Measurements from ENCODE around the gene ZNF532.

DNA sequence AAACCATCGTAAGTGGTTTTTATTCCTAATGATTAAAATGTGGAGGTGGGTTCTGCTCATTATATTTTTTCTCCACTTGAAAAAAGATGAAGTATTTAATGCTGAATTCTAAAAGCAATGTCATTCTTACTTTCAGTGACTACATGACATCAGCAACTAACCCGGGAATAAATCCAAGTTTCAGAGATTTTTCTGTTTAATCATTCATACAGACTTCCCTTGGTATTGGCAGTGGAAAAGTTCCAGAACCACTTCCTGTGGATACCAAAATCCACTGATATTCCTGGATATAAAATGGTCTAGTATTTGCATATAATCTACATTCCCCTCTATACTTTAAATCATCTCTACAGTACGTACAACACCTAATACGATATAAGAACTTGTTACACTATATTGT lies 128.6 kb downstream of the ZNF532 start:
- TF ChIP-seq, protein P1, sequence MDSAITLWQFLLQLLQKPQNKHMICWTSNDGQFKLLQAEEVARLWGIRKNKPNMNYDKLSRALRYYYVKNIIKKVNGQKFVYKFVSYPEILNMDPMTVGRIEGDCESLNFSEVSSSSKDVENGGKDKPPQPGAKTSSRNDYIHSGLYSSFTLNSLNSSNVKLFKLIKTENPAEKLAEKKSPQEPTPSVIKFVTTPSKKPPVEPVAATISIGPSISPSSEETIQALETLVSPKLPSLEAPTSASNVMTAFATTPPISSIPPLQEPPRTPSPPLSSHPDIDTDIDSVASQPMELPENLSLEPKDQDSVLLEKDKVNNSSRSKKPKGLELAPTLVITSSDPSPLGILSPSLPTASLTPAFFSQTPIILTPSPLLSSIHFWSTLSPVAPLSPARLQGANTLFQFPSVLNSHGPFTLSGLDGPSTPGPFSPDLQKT (CRISPR knock-in tag; IDR thresholded peaks at IDR 0.05; ENCODE audit: borderline replicate concordance), result no peak
- TF ChIP-seq DNMT1 (CRISPR knock-in tag; IDR thresholded peaks at IDR 0.05), result no peak
- TF ChIP-seq, protein P2, sequence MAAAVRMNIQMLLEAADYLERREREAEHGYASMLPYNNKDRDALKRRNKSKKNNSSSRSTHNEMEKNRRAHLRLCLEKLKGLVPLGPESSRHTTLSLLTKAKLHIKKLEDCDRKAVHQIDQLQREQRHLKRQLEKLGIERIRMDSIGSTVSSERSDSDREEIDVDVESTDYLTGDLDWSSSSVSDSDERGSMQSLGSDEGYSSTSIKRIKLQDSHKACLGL (CRISPR knock-in tag; IDR thresholded peaks at IDR 0.05), result no peak
- no peak for TF ChIP-seq ZFP36 (IDR thresholded peaks at IDR 0.05; ENCODE audit: borderline replicate concordance, low read depth, low read length, partially characterized antibody)
- TF ChIP-seq SMAD3 (CRISPR knock-in tag; IDR thresholded peaks at IDR 0.05), result no peak
